Epidermal melanocyte (primary cell): Measurements from ENCODE around the gene NEK10.
A peak's percentile ranks its signal among the peaks of the same experiment; 100 is the strongest.
"Not testable (repeated sequence)": the region's sequence is repeated elsewhere in the genome, so short reads cannot be mapped to it uniquely, and the experiment has no call there.

Source experiments
- DNase-seq: peaks from one replicate; pipeline ENCODE4 v3.0.0; 2011; ENCODE audit warnings: low spot score; ENCODE audit not compliant: insufficient read length

Gene NEK10

DNA sequence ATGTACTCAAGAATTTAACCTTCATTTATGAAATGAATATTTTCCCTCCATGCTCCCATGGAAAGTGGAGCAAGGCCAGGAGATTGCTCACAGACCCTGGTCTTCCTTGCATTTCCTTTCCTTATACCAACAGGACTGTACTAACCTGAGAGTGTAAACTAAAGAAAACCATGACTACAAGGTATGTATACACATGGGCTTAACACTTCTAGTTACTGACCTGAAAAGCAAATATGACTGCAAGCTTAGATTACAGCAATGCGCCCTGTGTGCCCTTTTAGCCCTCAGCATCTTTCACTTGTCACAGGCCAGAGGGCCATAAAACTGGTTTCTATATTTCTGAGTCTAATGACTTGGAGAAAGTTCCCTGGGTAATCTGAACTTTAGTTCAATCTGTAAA lies 52.1 kb downstream of the NEK10 start:
- DNase-seq = no peak

DNA sequence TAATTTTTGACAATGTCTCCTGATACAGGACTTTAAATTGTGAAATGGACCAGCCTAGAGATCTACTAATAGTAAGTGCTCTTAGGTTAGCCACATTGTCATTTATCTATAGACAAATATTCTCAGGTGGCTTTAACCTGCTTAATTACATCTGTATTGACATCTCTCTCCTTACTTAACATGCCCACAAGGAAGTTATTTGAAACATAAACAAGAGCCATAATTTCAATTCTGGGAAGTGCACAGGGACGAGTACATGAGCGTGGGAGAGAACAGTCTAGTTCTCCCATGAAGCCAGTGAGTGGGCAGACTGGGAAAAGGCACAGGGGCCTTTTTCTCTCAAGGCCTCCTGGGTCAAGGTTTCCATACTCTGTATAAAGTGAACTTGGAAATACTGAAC lies 54.2 kb downstream of the NEK10 start:
- DNase-seq = no peak

DNA sequence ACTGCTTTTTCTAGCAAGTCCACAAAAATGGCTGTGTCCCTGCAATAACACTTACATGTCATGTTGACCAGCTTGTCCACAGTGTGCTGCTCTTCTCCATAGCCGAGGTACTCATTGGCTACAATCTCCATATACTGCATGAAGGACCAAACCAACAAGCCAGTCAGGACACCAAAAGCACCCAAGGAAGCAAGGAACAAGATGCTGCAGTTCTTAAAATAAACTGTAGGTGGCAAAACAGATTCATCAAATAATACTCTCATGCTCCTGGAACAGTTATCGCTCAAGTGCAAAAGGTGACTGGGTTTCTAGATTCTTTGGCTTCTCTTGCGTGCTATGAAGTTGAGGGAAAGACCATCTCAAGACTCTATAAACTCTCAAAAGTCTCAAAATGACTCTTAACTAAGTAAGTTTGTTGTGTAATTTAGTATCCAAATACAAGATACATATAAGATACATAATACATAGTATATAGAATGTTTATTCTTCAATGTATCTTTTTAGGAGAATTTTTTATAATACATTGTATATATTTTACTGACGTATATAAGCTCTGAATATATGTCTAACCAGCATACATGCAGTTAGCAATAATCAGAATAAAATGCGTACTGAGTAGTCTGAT lies 57.0 kb downstream of the NEK10 start:
- peak; percentile 58 for DNase-seq

DNA sequence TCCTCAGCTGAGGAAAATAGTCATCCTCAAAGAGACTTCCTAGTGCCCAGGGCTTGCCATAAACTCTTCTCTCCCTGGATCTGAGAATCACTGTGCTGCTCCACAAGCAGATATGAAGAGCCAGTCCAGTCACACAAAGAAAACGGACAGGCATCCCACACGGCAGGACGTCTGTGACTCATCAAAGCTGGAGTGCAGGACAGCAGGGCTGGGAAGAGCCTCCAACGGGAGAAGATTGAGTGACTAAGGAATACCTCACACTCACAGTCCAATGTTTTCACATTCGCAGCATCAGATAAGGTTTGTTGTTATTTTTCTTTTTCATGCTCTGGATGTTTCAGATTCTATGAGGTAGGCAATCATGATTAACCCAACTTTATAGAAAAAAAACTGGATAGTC lies 57.8 kb downstream of the NEK10 start:
- DNase-seq = no peak

DNA sequence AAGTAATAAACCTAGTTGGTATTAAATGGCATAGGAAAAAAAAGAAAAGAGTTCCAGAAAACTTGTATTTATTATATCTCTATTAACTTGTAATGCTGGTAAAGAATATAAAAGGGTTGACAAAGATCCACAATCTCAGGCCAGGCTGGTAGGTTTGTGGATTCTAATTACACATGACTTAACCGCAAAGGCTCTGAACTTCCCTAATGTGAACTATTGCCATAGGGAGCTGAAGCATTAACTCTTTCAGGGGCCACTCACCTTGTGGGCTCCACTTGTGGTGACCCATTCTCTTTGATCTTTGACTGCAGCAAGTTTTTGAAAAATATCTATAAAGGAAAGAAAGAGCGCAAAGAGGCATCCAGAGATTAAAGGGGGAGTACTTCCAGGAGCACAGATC lies 58.5 kb downstream of the NEK10 start:
- no peak for DNase-seq

DNA sequence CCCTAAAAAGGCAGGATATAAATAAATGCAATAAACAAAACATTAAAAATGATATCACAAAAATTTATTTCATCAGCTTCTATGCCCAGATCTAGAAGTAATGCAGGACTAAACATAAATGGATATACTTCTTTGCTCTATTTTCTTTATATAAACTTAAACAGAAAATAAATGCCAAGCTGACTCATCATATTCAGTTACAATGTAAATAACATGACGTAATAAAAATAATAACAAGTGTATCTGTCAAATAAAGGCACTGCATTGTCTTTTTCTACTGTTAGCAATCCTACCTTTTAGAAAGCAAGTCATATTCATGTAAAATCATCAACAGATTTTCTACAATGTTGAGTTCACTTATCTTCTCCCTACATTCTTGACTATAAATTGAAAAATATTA lies 61.6 kb downstream of the NEK10 start:
- no peak for DNase-seq

DNA sequence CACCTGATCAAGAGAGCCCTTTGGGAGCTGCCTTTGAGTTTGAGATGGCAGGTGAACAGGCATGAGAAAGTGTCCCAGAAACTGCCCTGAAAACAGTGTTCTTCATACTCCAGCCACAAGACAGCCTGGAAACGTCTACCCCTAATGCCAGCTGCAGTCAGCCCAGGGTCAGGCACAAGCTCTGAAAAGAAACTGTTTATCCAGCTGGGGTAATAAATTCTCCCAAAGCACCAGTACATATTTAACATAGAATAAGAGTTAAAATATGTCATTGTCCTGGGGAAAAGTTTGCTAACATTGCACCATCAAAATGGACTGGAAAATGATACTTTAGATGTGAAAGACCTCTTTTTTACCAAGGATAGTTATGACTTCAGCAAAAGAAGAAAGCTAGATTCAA lies 66.3 kb downstream of the NEK10 start:
- no peak for DNase-seq

DNA sequence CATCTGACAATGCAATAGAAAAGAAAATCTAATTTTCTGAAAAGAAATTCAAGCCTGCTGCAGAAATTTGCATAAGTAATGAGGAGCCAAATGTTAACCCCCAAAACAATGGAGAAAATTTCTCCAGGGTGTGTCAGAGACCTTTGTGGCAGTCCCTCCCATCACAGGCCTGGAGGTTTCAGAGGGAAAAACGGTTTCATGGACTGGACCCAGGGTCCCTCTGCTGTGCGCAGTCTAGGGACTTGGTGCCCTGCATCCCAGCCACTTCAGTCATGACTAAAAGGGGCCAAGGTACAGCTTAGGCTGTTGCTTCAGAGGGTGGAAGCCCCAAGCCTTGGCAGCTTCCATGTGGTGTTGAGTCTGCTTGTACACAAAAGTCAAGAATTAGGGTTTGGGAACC lies 70.2 kb downstream of the NEK10 start:
- not testable (repeated sequence) for DNase-seq

DNA sequence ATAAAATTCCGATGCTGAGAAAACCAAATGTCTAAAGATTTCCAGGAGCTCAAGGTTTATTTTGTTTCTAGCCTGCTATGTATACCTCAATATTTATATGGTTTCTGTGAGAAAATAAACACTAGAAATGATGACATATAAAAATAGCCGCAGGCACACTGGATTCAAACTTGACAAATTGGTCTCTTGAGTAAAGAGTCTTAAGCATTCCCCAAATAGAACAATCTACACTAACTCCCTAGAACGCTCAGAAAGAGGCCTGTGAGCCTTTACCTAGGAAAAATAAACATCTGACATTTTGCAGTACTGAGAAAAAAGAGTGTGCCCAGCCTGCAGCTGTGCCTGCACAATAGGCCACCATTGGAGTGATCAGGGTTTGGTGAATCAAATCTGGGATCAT lies 75.2 kb downstream of the NEK10 start:
- DNase-seq = no peak

DNA sequence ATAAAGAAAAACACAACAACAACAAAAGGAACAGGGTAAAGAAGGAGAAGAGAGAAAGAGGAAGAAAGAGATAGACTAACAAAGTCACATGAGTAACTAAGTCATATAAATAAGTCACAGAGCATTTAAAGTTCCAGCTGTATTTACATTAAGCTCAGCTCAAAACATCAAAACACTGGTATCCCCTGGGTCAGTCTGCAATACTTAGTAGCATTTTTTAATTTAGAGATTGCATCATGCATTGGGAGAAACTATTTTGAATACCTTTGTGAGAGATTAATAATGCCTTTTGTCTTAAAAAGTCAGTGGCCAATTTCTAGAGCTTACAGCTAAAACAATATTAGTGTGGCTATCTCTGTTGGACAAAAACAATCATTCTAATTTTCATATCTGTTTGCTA lies 78.4 kb downstream of the NEK10 start:
- DNase-seq = no peak

DNA sequence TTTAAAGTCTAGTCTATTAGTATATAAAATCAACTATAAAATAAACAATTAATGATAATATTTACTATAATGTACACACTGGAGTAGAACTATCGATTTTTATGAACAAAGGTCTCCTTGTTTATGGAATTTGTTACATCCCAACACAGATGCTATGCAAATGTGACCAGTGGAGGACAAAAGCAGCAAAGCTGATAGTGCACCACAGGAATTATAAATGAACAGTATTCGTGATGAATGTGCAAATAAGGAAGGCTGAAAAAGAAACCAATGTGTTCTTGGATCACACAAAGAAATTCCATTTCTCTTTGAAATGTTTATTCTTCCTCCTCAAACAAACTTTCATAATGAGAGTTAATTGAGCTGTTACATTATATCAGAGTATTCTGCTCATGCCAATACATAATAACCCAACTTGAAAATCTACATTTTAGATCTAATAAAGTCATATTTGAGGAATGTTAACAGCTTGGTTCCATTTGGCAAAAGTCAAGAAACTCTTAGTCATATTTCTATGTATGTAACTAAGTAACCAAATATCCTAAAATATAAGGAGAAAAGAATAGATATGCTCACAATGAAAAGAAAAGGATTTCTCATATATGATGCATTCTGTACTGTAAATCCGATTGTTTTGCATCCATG lies 79.3 kb downstream of the NEK10 start:
- no peak for DNase-seq

DNA sequence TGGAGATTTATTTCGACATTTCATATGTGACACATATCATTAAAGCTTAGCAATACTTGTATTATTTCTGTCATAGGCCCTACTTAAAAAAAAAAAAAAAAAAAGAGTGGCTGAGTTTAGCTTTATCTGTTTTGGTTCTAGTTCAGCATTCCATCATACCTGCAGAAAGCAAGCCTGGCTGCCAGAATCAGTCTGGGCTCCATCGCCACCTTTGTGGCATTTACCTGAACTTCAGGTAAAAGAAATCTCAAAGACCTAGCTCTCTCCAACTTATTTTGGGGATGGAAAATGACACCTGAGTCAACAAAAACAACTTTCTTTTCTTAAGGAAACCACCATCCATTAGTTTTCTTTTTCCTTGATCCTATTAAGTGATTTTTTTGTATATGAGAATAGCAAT lies 82.1 kb downstream of the NEK10 start:
- DNase-seq = no peak

DNA sequence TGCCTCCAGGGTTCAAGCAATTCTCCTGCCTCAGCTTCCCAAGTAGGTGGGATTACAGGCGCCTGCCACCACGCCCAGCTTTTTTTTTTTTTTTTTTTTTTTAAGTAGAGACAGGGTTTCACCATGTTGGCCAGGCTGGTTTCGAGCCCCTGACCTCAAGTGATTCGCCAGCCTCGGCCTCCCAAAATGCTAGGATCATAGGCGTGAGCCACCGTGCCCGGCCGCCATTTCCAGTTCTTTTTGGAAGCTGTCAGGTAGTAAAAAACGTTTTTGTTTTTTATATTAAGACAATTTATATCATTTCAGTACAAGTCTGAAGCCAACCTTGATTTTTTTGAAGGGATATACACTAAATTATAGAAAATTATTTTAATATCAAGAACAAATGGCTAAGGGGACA lies 82.7 kb downstream of the NEK10 start:
- not testable (repeated sequence) for DNase-seq

DNA sequence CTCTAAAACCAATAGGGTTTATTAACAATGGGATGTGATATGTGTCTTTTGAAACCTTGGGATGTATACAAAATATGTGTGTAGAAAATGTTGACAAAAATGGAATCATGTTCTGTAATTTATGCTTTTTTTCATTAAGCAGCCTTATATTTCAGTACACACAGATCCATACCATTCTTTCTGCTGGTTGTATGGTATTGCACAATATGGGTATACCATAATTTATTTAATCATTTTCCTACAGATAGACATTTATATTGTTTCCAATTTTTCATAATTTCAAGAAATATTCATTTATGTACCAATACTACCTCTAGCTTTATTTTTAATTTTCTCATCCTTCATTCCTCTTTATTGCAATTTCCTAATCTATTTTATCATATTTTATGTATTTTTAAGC lies 83.5 kb downstream of the NEK10 start:
- DNase-seq = no peak

DNA sequence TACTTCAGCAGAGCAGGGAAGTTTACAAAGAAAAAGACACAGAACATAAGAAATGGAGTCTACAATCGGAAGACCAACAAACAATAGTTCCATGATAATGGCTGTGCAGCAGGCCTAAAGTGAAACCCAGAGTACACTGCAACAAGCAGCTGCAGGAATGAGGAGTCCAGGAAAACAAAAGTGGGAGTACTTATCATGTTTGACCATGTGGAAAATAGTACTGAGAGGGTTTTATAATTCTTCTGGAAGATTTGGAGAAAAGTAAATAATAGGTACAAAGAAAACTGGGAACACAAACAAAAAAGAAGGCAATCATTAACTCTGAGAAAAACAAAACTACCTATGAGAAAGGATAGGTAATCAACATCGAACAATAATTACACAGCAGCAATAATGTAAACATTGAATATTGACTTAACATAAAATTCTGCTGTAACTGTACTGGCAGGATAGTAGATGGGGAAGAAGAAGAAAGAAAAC lies 87.5 kb downstream of the NEK10 start:
- DNase-seq = no peak

DNA sequence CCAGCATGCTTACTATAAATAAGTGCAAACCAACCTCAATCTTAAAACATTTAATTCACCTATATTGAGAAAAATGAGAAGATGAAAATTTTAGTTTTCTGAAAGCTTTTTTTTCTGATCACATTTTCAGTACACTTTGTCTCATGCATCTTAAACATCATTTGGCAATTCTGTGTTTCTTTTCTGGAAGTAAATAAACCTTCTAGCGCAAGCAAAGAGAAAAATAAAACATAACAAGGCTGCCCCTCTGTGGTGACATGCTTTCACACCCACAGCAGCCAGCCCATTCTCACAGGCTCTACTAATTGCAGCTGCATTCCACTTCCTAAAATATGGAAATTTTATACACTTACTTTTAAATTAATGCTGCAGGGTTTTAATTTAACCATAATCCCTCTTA lies 90.1 kb downstream of the NEK10 start:
- no peak for DNase-seq

DNA sequence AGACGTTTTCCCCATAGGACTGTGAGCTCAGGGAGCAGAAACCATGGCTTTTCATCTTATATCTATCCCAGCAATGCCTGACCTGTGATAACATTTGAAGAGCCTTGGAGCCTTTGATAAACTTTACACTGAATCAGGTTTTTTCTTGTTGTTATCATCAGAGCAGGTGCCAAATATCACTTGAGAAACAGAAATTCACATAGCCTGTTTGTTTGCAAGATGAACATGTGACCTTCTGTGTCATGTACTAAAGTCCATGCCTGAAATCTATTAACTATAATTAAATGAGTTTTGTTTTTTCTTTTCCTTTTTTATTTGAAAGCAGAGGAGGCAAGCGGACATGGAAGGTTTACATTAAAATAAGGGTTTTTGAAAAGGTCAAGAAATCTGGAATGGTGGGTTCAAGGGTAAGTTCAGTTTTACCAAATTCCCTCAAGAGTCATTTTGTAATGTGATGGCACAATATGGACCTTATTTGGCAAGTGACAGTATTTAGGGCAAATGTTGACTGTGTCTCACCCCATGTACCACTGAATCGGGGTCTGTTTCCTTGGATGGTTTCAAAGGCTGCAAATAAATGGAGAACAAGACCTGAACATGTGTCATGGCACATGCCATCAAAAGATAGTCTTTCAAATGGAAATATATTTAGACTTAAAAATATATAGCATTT lies 90.7 kb downstream of the NEK10 start:
- DNase-seq = no peak

DNA sequence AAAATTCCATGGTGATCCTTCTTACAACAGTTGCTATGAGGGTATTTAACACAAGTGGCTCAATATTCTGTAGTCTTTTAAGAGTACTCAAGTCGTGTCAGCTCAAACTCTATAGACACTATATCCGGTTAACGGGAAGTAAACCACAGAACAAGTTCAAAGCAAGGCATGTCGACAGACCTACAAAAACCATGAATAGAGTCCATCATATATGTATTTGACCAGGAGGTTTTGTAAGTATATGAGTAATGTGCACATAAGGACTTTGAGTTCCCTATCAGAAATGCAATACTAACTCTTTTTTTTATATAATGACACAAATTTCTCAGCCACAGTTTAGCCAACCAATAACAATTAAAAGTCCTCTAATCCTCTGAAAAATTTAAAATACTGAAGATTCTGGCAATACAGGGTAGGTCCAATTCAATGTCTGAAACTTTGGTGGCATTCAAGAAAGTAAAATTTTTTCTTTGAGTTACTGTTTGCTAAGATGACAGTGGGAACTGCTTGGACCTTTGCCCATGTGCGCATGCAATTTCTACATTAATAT lies 93.7 kb downstream of the NEK10 start:
- no peak for DNase-seq

DNA sequence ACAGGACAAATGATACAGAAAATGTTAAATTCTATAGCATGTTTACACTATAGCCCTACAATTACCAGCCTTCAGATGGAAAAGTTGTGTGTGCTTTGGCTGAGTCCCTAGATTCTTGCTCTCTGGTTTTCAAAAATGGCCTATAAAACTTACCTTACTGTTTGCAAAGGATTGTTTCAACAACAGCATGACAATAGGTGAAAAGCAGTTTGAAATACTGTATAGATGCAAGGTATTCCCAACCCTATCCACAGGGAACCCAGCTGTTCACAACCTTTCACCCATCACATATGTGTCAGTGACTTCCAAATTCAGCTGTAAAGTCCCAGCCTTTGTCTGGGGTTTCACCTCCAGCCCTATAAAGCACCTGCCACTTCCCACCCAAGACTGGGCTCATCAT lies 97.3 kb downstream of the NEK10 start:
- no peak for DNase-seq

DNA sequence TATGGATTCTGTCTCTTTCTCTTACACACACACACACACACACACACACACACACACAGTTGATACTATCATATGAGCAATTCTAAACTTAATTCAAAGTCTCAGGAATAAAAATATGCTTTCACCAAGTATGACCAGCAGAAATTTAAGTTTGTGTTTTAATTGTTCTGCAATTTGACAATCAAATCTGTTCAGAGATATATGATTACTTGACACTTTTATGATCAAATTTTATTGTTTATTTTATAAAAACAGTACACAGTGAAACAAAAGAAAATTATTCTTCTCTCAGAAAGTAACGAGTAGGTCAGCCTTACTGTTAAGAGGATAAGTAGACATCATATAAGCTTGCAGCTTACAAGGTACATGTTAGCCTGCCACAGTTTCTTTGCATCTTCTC lies 114.3 kb downstream of the NEK10 start:
- DNase-seq = no peak

DNA sequence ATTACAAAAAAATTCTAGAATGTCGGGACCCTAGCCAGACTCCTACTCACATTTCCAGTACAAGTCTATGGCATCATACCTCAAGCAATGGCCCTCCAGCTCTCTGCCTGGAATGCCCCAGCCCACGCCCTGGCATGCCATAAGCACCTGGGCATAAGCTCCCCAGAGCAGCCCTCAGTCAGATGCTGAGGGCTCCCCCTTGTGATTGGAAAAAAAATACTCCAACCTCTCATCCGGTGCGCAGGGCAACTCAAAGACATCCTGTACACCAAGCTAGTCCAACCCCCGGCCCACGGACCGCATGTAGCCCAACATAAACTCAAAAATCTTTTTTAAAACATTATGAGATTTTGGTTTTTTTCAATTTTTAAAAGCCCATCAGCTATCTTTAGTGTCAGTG lies 115.4 kb downstream of the NEK10 start:
- peak; percentile 31 for DNase-seq

DNA sequence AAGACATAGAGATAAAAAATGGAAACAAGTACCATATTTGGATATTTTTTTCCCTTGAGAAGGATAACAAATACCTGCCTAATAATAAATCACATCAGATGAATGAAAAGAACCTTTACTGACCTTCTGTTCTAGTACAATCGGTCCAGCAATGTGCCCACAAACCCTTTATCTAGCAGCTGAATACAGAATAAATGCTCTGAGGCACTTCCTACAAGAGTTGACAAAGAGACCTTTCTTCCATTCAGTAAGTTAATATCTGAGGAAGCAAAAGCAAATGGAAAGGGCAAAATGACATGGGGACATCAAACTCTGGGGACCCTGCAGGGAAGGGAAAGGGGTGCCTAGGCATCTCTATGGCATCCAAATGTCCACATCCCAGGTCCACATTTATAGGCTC lies 115.8 kb downstream of the NEK10 start:
- no peak for DNase-seq

DNA sequence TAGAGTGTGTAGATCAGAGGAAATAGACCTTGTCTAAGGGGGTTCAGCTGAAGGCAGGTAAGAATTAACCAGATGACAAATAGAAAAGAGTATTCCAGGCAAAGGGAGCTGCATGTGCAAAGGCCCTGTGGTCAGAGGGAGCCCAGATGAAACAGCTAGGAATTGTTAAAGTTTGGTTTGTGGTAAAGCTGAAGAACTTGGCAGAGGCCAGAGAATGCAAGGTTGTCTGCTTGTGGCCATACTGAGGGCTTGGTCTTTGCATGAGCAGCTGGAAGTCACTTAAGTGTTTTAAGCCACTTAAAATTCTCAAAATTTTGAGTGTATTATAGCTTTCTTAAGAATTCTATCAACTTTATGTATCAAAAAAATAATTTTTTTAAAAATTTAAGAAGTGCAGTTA lies 116.5 kb downstream of the NEK10 start:
- no peak for DNase-seq
